ENCODE measurements around the gene MEIKIN.
"Not testable (repeated sequence)": the region's sequence is repeated elsewhere in the genome, so short reads cannot be mapped to it uniquely, and the experiment has no call there.

Gene MEIKIN

DNA sequence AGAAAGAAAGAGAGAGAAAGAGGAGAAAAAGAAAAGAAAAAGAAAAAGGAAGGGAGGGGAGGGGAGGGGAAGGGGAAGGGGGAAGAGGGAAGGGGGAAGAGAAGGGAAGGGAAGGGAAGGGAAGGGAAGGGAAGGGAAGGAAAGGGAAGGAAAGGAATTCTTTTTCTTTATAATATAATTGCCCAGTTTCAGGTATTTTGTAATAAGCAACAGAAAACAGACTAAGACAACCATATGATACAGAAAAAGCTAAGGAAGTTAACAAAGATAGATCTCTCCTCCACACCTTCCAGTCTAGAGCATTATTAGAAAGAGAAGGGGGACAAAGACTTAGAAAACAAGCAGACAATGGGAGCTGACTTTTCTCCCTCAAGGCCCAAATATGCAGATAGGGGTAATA is 31.0 kb downstream of the MEIKIN start:
- DNase-seq (ENCODE audit: extremely low read depth in 1 of 2, low read depth in 1 of 2): no peak

DNA sequence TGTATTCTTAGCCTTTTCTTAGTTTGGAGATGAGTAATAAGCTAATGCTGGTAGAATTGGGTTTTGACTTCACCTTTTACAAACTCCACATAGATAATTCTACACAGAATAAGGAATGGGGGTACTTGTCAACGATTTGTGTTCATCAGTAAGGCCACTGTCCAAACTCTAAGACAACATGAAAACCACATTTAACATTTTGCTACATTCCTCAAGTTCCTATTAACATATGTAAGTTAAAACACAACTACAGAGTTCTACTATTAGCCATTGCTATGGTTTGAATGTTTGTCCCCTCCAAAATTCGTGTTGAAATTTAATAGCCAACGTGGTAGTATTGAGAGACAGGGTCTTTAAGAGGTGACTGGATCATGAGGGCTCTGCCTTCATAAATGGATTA is 31.9 kb downstream of the MEIKIN start:
- DNase-seq (ENCODE audit: extremely low read depth in 1 of 2, low read depth in 1 of 2): no peak

DNA sequence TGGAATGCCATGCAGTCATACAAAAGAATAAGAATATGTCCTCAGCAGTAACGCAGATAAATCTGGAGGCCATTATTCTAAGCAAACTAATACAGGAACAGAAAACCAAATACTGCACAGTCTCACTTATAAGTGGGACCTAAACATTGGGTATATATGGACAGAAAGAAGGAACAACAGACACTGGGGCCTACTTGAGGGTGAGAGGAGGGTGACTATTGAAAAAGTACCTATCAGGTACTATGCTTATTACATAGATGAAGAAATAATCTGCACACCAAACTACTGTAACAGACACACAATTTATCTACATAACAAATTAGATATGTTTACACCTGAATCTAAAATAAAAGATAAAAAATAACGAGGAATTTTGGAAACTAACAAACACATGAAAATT is 38.8 kb downstream of the MEIKIN start:
- no peak for DNase-seq (ENCODE audit: extremely low read depth in 1 of 2, low read depth in 1 of 2)

DNA sequence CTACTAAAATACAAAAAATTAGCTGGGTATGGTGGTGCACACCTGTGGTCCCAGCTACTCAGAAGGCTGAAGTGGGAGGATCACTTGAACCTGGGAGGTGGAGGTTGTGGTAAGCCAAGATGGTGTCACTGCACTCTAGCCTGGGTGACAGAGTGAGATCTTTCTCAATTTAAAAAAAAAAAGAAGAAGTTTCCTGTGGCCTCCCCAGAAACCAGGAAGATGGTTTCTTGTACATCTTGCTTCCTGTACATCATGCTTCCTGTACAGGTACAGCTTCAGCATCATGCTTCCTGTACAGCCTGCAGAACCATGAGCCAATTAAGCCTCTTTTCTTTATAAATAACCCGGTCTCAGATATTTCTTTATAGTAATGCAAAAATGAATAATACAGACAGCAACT is 43.2 kb downstream of the MEIKIN start:
- DNase-seq (ENCODE audit: extremely low read depth in 1 of 2, low read depth in 1 of 2): not testable (repeated sequence)

DNA sequence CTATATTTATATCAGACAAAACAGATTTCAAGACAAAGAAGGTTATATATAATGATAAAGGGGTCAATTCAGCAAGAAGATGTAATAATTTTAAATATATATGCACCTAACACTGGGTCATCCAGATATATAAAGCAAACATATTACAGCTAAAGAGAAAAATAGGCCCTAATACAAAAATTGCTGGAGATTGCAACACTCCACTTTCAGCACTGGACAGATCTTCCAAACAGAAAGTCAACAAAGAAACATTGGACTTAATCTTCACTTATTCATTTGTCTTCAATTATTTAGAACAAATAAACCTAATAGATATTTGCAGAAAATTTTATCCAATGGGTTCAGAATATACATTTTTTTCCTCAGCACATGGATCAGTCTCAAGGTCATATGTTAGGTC is 45.8 kb downstream of the MEIKIN start:
- no peak for DNase-seq (ENCODE audit: extremely low read depth in 1 of 2, low read depth in 1 of 2)

DNA sequence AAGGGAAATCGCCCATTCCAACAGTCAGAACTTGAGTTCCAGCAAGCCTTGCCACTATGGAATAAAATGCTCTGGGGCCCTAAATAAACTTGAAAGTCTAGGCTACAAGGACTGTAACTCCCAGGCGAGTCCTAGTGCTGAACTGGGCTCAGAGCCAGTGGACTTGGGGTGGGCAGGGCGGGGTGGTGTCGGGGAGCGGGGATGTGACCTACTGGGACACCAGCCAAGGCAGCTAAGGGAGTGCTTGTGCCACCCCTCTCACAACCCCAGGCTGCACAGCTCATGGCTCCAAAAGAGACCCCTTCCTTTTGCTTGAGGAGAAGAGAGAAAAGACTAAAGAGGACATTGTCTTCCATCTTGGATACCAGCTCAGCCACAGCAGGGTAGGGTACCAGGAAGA is 61.5 kb downstream of the MEIKIN start:
- no peak for DNase-seq (ENCODE audit: extremely low read depth in 1 of 2, low read depth in 1 of 2)

DNA sequence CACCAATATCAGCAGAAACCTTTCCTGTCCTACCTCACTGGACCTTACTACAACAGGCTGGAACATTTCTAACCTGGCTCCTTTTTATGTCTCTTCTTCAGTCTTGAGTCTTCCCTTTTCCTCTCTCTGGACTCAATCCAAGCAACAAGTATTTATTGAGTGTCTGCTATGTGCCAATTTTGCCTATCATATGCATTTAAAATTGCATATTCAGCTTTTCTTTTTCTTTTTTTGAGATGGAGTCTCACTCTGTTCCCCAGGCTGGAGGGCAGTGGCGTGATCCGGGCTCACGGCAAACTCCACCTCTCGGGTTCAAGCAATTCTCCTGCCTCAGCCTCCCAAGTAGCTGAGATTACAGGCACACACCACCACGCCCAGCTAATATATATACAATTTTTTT is 65.8 kb downstream of the MEIKIN start:
- no peak for DNase-seq (ENCODE audit: extremely low read depth in 1 of 2, low read depth in 1 of 2)

DNA sequence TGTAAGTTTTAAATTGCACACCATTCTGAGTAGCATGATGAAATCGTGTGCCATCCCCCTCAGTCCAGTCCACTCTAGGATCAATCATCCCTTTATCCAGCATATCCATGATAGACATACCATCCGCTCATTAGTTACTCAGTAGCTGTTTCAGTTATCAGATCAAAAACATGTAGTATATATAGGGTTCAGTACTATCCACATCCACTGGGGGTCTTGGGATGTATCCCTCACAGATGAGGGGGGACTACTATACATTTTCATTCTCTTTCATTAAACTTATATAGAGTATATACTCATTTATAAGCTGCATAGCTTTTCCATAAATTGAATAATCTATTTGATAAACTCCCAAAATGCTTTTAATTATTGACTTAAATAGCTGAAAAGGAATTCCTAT is 67.6 kb downstream of the MEIKIN start:
- no peak for DNase-seq (ENCODE audit: extremely low read depth in 1 of 2, low read depth in 1 of 2)

DNA sequence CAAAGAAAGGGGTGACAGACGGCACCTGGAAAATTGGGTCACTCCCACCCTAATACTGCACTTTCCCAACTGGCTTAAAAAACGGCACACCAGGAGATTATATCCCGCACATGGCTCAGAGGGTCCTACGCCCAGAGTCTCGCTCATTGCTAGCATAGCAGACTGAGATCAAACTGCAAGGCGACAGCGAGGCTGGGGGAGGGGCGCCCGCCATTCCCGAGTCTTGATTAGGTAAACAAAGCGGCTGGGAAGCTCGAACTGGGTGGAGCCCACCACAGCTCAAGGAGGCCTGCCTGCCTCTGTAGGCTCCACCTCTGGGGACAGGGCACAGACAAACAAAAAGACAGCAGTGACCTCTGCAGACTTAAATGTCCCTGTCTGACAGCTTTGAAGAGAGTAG is 74.2 kb downstream of the MEIKIN start:
- not testable (repeated sequence) for DNase-seq (ENCODE audit: extremely low read depth in 1 of 2, low read depth in 1 of 2)

DNA sequence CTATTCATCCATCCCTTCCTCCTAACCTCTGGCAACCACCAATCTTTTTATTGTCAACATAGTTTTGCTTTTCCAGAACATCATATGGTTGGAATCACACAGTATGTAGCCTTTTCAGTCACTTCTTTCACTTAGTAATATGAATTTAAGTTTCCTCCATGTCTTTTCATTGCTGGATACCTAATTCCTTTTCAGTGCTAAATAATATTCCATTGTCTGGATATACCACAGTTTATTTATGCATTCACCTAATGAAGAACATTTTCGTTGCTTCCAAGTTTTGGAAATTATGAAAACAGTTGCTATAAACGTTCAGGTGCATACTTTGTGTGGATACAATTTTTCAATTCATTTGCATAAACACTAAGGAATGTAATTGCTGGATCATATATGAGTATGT is 77.9 kb downstream of the MEIKIN start:
- DNase-seq (ENCODE audit: extremely low read depth in 1 of 2, low read depth in 1 of 2): no peak

DNA sequence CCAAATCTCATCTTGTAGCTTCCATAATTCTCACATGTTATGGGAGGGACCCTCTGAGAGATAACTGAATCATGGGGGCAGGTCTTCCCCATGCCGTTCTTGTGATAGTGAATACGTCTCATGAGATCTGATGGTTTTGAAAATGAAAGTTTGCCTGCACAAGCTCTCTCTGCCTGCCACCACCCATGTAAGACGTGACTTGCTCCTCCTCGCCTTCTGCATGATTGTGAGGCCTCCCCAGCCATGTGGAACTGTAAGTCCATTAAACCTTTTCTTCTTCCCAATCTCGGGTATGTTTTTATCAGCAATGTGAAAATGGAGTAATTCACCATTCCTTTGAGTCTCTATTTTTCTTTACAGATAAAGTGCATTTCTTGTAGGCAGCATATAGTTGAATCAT is 81.8 kb downstream of the MEIKIN start:
- no peak for DNase-seq (ENCODE audit: extremely low read depth in 1 of 2, low read depth in 1 of 2)

DNA sequence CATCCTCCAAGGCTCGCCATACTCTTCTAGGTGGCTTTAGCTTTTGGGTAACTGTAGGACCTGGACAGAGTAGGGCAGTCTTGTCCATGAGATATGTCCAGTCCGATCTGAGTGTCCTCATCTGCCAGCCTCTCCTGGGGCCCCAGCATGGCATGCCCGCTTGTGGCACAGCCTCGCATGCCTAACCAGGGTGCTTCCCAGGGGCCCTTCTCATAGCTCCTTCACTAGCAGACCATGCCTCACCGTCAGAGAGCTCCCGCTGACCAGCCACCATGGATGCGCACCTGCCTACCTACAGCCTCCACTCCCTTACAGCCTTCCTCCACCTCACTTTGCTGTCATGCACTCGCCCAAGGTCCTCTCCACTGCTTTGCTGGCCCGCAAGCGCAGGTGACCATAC is 88.1 kb downstream of the MEIKIN start:
- no peak for DNase-seq (ENCODE audit: extremely low read depth in 1 of 2, low read depth in 1 of 2)

DNA sequence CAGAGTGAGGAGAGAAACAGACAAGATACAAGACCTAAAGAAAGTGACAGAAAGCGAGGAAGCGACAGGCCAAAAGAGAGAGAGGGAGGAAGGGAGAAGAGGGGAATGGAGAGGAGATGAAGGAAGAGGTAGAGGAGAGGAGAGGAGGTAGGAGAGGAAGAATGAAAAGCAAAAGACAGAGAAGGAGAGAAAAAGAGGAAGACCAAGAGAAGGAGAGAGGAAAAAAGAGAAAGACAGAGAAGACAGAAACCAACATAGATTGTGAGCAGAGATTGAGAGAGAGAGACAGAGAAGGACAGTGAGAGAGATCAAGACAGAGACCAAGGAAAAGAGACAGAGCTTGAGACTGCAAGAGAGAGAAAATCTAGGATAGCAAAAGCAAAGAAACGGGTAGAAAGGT is 90.0 kb downstream of the MEIKIN start:
- DNase-seq (ENCODE audit: extremely low read depth in 1 of 2, low read depth in 1 of 2): no peak

DNA sequence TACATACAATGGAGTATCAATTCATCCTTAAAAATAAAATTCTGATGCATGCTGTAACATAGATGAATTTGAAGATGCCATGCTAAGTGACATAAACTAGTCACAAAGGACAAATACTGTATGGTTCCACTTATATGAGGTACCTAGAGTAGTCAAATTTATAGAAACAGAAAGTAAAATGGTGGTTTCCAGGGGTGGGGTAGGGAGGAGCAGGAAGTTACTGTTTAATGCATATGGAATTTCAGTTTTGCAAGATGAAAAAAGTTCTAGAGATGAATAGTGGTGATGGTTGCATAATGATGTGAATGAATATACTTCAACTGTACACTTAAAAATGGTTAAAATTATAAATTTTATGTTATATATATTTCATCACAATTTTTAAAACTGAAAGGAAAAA is 91.3 kb downstream of the MEIKIN start:
- DNase-seq (ENCODE audit: extremely low read depth in 1 of 2, low read depth in 1 of 2): no peak

DNA sequence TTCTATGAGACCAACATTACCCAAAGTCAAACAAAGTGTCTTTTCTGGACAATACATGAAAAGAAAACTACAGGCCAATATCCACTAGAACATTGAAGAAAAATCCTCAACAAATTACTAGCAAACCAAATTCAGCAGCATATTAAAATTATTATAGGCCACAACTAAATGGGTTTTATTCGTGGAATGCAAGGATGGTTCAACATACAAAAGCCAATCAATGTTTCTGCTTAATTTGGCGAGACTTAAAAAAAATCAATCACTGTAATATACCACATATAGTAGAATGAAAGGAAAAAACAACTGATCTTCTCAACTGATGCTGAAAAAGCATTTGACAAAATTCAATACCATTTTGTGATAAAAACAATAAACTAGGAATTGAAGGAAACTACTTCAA is 96.8 kb downstream of the MEIKIN start:
- no peak for DNase-seq (ENCODE audit: extremely low read depth in 1 of 2, low read depth in 1 of 2)

DNA sequence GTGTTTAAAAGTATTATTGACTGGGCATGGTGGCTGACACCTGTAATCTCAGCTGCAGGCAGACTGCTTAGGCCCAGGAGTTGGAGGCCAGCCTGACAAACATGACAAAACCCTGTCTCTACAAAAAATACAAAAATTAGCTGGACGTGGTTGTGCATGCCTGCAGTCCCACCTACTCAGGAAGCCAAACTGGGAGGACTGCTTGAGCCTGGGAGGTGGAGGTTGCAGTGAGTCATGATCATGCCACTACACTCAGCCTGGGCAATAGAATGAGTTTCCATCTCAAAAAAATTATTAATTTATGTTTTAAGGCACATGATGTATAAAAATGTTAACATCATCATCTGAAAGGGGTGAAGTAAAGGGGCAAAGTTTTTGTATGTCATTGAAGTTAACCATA is 98.9 kb downstream of the MEIKIN start:
- no peak for DNase-seq (ENCODE audit: extremely low read depth in 1 of 2, low read depth in 1 of 2)

DNA sequence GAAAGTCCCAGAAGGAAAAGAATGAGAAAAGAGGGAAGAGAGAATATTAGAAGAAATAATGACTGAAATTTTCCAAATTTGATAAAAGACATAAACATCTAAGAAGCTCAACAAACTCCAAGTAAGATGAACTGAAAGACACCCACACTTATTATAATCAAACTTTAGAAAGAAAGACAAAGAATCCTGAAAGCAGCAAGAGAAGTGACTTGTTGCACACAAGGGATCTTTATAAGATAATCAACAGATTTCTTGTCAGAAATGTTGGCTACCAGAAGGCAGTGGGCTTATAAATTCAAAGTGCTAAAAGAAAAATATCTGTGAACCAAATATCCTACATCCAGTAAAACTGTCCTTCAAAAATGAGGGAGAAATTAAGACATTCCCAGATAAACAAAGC is 99.6 kb downstream of the MEIKIN start:
- DNase-seq (ENCODE audit: extremely low read depth in 1 of 2, low read depth in 1 of 2): no peak

DNA sequence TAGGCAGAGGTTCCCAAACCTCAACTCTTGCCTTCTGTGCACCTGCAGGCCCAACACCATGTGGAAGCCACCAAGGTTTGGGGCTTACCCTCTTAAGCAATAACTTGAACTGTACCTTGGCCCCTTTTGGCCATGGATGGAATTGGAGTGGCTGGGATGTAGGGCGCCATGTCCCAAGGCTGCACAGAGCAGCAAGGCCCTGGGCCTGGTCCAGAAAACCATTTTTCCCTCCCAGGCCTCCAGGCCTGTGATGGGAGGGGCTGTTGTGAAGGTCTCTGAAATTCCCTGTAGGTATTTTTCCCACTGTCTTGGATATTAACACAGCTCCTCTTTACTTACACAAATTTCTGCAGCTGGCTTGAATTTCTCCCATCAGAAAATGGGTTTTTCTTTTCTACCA is 102.5 kb downstream of the MEIKIN start:
- DNase-seq (ENCODE audit: extremely low read depth in 1 of 2, low read depth in 1 of 2): not testable (repeated sequence)

DNA sequence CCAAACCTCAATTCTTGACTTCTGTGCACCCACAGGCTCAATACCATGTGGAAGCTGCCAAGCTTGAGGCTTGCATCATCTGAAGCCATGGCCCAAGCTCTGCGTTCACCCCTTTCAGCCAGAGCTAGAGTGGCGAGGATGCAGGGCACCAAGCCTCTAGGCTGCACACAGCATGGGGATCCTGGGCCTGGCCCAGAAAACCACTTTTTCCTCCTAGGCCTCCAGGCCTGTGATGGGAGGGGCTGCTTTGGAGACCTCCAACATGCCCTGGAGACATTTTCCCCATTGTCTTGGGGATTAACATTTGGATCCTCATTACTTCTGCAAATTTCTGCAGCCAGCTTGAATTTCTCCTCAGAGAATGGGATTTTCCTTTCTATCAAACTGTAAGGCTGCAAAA is 112.8 kb downstream of the MEIKIN start:
- DNase-seq (ENCODE audit: extremely low read depth in 1 of 2, low read depth in 1 of 2): not testable (repeated sequence)

DNA sequence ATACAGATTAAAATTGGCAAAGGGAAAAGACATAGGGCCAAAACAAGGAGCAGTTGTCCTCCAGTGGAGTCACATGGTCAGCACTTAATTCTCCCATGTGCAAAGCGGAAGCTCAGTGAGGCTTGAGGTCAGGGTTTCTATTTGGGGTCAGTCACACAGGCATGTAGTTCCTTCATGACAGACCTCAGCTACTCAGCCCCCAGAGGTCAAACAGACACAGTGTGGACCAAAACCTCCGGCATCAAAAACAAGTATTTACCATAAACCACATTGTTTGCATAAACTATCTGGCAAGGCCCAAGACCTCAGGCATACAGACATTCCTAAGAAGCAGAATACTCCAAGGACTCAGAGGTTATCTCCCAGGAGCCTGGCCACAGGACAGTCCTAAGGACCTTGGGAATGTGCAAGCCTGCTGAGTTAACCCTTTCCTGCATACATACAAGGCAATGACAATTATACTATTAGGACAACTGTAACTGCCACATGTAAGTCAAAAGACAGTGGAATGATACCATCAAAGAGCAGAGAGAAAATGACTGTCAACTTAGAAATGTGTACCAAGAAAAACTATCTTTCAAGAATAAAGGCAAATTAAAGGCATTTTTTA is 120.0 kb downstream of the MEIKIN start:
- DNase-seq (ENCODE audit: extremely low read depth in 1 of 2, low read depth in 1 of 2): no peak

DNA sequence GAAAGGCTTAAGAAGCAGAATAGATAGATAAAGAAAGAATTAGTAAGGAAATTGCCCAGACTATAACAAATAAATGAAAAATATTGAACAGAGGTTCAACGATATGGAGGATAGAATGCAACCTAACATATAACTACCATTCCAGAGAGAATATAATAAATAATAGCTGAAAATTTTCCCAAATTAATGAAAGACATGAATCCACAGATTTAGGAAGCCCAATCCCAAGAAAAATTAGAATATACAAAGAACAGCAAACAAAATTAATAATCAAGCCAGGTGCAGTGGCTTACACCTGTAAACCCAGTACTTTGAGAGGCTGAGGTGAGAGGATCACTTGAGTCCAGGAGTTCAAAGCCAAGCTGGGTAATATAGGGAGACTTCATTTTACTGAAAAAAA is 120.8 kb downstream of the MEIKIN start:
- no peak for DNase-seq (ENCODE audit: extremely low read depth in 1 of 2, low read depth in 1 of 2)

DNA sequence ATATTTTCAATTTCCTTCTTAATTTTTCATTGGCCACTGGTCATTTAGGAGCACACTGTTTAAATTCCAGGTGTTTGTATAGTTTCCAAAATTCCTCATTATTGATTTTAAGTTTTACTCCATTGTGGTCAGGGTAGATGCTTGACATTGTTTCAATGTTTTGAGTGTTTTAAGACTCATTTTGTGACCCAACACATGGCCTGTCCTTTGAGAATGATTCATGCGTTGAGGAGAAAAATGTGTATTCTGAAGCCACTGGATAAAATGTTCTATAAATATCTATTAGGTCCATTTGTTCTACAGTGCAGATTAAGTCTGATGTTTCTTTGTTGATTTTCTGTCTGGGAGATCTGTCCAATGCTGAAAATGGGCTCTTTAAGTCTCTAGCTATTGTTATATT is 124.2 kb downstream of the MEIKIN start:
- DNase-seq (ENCODE audit: extremely low read depth in 1 of 2, low read depth in 1 of 2): no peak

DNA sequence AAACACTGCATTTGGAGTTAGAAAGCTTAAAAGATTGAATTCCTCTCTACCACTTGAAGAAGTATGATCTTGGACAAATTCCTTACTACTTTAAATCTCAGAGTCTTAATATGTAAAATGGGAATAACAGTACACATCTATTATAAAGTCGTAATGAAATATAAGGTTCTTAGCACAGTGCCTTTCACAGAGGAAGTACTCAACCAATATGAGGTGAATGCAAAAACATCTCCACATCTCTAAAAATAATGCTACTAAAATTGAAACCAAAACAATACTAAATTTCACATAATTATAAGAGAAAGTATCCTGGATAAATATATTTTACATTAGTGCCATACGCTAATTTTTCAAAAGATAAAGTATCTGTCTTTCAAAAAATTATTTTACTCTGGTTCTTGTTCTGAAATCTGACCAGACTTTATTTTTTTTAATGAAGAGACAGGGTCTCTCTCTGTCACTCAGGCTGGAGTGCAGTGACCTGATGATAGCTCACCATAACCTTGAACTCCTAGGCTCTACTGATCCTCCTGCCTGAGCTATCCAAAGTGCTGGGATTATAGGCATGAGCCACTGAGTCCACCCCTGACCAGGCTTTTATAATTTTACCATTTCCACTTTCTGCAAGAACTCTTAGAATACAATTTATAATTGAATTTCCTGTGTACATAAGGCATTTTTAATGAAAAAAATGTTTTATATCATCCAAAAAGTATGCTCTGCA is 127.3 kb downstream of the MEIKIN start:
- DNase-seq (ENCODE audit: extremely low read depth in 1 of 2, low read depth in 1 of 2): no peak
